Naive B cell (primary cell): ENCODE results near the gene NR2C2AP. TPM values are rescaled to one million over a fixed set of nuclear protein-coding genes. Genes with fewer than 3 reads are reported as not detected.
A peak's percentile ranks its signal among the peaks of the same experiment; 100 is the strongest.

ENCODE experiments used
- ATAC-seq, 2 donors: fragments of 150-1000 bp; cut with Tn5 transposase; 2 replicates each; pipeline ENCODE4 v1.10.0; 2021; ENCODE audit warnings: low read depth in 2 of 2, mild to moderate bottlenecking in 2 of 2, moderate library complexity in 2 of 2
- DNase-seq: peaks from one replicate; pipeline ENCODE4 v3.0.0; 2022
- H3K27ac Mint-ChIP-seq, 6 donors: one replicate each; pipeline ENCODE4 v1.8.0; 2020 to 2022; ENCODE audit warnings: mild to moderate bottlenecking in 6 of 6, mixed read lengths in 6 of 6, moderate library complexity in 5 of 6, inconsistent platforms in 2 of 6
- H3K27me3 Mint-ChIP-seq, 3 donors: one replicate each; pipeline ENCODE4 v1.8.0; 2021 to 2022; ENCODE audit warnings: mixed read lengths in 3 of 3, mild to moderate bottlenecking in 1 of 3
- H3K36me3 Mint-ChIP-seq, 2 donors: one replicate each; pipeline ENCODE4 v1.8.0; 2020 to 2022; ENCODE audit warnings: mixed read lengths in 2 of 2, inconsistent platforms in 1 of 2, mild to moderate bottlenecking in 1 of 2
- H3K4me1 Mint-ChIP-seq, 3 donors: one replicate each; pipeline ENCODE4 v1.8.0; 2020 to 2022; ENCODE audit warnings: mixed read lengths in 3 of 3, inconsistent platforms in 1 of 3, mild to moderate bottlenecking in 1 of 3, moderate library complexity in 1 of 3
- H3K4me3 Mint-ChIP-seq, 8 donors: one replicate each; pipeline ENCODE4 v1.8.0; 2020 to 2022; ENCODE audit warnings: mild to moderate bottlenecking in 8 of 8, mixed read lengths in 8 of 8, moderate library complexity in 8 of 8, inconsistent platforms in 2 of 8
- H3K9me3 Mint-ChIP-seq, 7 donors: one replicate each; pipeline ENCODE4 v1.8.0; 2020 to 2022; ENCODE audit warnings: mixed read lengths in 7 of 7, mild to moderate bottlenecking in 5 of 7, inconsistent platforms in 2 of 7, moderate library complexity in 1 of 7
- polyA plus RNA-seq, 6 donors: library from polyadenylated mRNA; unstranded; fragments of 300-500 nt; fragmentation: Illumina TruSeq; gene quantifications; one replicate each; pipeline ENCODE4 v1.2.3, GENCODE V29; 2021; ENCODE audit warnings: low read depth in 6 of 6

Gene NR2C2AP
- 10 to 100 TPM; 25.6 to 38.4 (median 31.4) TPM for polyA plus RNA-seq

DNA sequence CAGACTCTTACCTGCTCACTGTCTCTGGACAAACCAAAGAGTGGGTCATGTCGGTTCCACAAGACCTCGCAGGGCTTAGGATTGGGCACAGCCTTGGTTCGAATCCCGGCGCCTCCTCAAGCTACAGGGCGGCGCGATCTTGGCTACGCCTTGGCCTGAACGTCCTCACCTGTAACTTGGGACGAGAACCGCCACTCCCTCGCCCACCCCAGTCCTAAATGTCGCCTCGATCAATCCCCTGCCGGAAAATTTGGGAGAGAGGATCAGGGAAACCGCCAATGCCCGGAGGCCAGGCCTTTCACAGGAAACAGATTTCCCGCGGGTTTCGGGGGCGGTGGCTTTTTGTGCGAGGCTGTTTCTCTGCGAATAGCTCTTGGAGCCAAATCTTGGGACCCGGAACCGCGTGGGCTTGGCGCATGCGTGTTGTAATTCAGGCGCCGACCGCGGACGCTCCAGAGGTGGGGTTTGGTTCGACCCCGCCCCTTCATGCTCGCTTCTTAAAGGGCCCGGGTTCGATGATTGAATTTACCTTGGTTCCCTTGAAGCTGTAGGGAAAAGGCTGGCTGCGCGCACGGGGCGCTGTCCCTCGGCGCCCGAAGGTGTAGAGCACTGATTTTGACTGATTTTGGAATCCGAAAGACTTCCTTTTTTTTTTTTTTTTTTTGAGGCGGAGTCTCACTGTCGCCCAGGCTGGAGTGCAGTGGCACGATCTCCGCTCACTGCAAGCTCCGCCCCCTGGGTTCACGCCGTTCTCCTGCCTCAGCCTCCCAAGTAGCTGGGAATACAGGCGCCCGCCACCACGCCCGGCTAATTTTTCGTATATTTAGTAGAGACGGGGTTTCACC, at the start of gene NR2C2AP:
TSS of gene NR2C2AP (minus strand) at position 403 of the 845 bp plus-strand sequence. CDS start at position 49, 354 bp downstream.
- Mint-ChIP-seq H3K9me3 (peaks cover 0 to 11% (median 1%) of the 10 kb centered on the region in 7 donors), H3K36me3 (peaks cover 0 to 5% of the 10 kb centered on the region in 2 donors), H3K4me1 (peaks cover 22 to 44% (median 33%) of the 10 kb centered on the region in 3 donors), H3K4me3 (peak within 1 kb of the TSS; percentile 92 to 98 (median 96)), H3K27me3 (peaks cover 0 to 24% (median 0%) of the 10 kb centered on the region in 3 donors), H3K27ac (peak within 1 kb of the TSS; percentile 70 to 94 (median 92))
- ATAC-seq (peak; percentile 89 to 90), DNase-seq (peak; percentile 83)

GRCh38 chr19:19250196-19250801, 47.1 kb upstream of the NR2C2AP start:
- Mint-ChIP-seq H3K9me3 (peaks cover 0 to 1% (median 0%) of the 10 kb centered on the region in 7 donors), H3K36me3 (peaks cover 0 to 8% of the 10 kb centered on the region in 2 donors), H3K27ac (no peak overlapping the region), H3K4me3 (no peak overlapping the region), H3K4me1 (no peaks in the 10 kb centered on the region), H3K27me3 (peaks cover 22 to 70% (median 51%) of the 10 kb centered on the region in 3 donors)
- ATAC-seq (no peak), DNase-seq (no peak)

- Mint-ChIP-seq H3K4me1 (no peaks in the 10 kb centered on the region), H3K4me3 (no peak overlapping the region), H3K27ac (no peak overlapping the region), H3K36me3 (peaks cover 0 to 8% of the 10 kb centered on the region in 2 donors), H3K9me3 (peaks cover 5 to 16% (median 8%) of the 10 kb centered on the region in 7 donors), H3K27me3 (peaks cover 7 to 43% (median 26%) of the 10 kb centered on the region in 3 donors)
- ATAC-seq = no peak
- no peak for DNase-seq
These were observed 37.3 kb upstream of the NR2C2AP start for GRCh38 chr19:19240476-19240875.

DNA sequence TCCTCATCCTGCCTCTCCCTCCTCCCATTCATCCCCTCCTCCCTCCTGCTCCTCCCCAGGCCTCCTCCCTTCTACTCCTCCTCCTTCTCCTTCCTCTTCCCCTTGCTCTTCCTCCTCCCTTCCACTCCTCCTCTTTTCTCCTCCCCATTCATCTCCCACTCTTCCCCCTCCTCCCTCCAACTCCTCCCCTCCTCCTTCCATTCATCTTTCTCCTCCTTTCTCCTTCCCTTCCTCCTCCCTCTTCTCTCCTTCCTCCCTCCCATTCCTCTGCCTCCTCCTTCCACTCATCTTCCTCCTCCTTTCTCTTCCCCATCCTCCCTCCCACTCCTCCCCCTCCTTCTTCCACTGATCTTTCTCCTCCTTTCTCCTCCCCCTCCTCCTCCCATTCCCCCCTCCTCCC, 36.5 kb upstream of the NR2C2AP start:
- Mint-ChIP-seq H3K27me3 (peaks cover 7 to 41% (median 26%) of the 10 kb centered on the region in 3 donors), H3K4me3 (no peak overlapping the region), H3K36me3 (peaks cover 0 to 8% of the 10 kb centered on the region in 2 donors), H3K27ac (no peak overlapping the region), H3K9me3 (peaks cover 5 to 21% (median 10%) of the 10 kb centered on the region in 7 donors), H3K4me1 (no peaks in the 10 kb centered on the region)
- ATAC-seq = no peak
- DNase-seq = no peak

- Mint-ChIP-seq H3K4me3 (no peak overlapping the region), H3K36me3 (peaks cover 0 to 8% of the 10 kb centered on the region in 2 donors), H3K9me3 (peaks cover 5 to 28% (median 22%) of the 10 kb centered on the region in 7 donors), H3K4me1 (no peaks in the 10 kb centered on the region), H3K27me3 (peaks cover 7 to 41% (median 26%) of the 10 kb centered on the region in 3 donors), H3K27ac (no peak overlapping the region)
- ATAC-seq (no peak), DNase-seq (no peak)
These were observed 35.1 kb upstream of the NR2C2AP start for GRCh38 chr19:19238126-19238894.

DNA sequence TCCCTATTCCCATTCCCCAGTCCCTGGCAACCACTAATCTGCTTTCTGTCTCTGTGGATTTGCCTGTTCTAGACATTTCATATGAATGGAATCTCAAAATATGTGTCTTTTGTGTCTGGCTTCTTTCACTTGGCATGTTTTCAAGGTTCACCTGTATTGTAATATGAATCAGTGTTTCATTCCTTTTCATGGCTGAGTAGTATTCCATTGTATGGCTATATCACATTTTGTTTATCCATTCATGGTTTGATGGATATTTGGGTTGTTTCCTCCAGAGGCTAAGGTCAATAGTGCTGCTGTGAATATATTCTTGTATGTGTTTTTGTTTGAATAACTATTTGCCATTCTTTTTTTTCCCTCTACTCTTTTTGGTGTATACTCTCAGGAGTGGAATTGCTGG, 33.0 kb upstream of the NR2C2AP start:
- peak overlapping the region in 1 of 8 donors; percentile 33 for H3K4me3 Mint-ChIP-seq
- no peaks in the 10 kb centered on the region for H3K4me1 Mint-ChIP-seq
- peaks cover 7 to 40% (median 34%) of the 10 kb centered on the region in 3 donors for H3K27me3 Mint-ChIP-seq
- no peak for DNase-seq
- H3K27ac Mint-ChIP-seq = no peak overlapping the region
- H3K9me3 Mint-ChIP-seq = peaks cover 5 to 36% (median 24%) of the 10 kb centered on the region in 7 donors
- ATAC-seq = no peak
- H3K36me3 Mint-ChIP-seq = peaks cover 0 to 8% of the 10 kb centered on the region in 2 donors

DNA sequence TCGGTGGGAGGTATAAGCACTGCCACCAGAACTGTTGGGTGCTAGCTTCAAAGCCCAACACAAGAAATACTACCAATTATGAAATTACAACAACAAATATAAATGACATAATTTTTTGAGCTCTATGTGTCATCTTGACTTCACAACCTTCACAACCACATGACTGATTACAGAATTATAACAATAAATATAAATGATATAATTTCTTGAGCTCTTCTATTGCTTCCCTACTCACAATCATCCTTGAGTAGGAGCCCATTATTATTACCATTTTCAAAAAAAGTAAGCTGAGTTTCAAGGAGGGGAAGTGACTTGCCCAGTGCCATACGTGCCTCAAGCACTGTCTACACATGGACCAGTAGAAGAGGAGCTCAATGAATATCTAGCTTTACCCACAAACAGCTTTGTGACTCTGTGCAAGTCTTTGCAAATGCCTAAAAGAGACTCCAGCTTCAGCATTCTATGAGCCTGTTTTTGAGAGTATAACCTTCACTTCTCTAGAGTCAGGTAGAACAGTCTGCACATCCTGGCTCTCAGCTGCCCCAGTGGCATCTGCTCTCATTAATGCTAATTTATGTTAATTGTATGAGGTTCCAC, 31.1 kb upstream of the NR2C2AP start:
- peaks cover 5 to 36% (median 24%) of the 10 kb centered on the region in 7 donors for H3K9me3 Mint-ChIP-seq
- ATAC-seq = no peak

GRCh38 chr19:19232261-19232721, 29.1 kb upstream of the NR2C2AP start:
- no peak for DNase-seq
- peaks cover 5 to 22% (median 21%) of the 10 kb centered on the region in 3 donors for H3K27me3 Mint-ChIP-seq
- no peaks in the 10 kb centered on the region for H3K36me3 Mint-ChIP-seq
- no peak overlapping the region for H3K4me3 Mint-ChIP-seq
- peaks cover 5 to 31% (median 20%) of the 10 kb centered on the region in 7 donors for H3K9me3 Mint-ChIP-seq
- no peaks in the 10 kb centered on the region for H3K4me1 Mint-ChIP-seq
- H3K27ac Mint-ChIP-seq = no peak overlapping the region
- ATAC-seq = no peak

More for the DNA sequence above, 31.1 kb upstream of the NR2C2AP start:
- DNase-seq = no peak
- H3K27ac Mint-ChIP-seq = no peak overlapping the region
- H3K4me1 Mint-ChIP-seq = no peaks in the 10 kb centered on the region
- H3K4me3 Mint-ChIP-seq = no peak overlapping the region
- no peaks in the 10 kb centered on the region for H3K36me3 Mint-ChIP-seq
- H3K27me3 Mint-ChIP-seq = peaks cover 7 to 26% (median 21%) of the 10 kb centered on the region in 3 donors

DNA sequence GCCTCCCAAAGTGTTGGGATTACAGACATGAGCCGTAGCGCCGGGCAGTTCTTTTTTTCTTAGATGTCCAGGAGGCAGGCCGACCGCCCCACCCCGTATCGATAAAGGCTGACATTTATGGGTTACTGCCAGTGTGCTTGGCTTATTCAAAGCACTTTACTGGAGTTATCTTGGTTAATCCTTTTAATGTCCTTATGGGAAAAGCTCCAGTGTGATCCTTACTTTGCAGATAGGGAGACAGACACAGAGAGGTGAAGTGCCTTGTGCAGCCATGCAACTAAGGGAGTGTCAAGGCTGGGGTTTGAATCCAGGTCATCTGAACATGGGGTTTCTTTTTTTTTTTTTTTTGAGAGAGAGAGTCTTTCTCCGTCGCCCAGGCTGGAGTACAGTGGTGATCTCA, 27.8 kb upstream of the NR2C2AP start:
- Mint-ChIP-seq H3K9me3 (peaks cover 1 to 27% (median 17%) of the 10 kb centered on the region in 7 donors), H3K4me1 (no peaks in the 10 kb centered on the region), H3K36me3 (no peaks in the 10 kb centered on the region), H3K27ac (no peak overlapping the region), H3K4me3 (no peak overlapping the region), H3K27me3 (peaks cover 5 to 35% (median 32%) of the 10 kb centered on the region in 3 donors)
- no peak for DNase-seq
- no peak for ATAC-seq

DNA sequence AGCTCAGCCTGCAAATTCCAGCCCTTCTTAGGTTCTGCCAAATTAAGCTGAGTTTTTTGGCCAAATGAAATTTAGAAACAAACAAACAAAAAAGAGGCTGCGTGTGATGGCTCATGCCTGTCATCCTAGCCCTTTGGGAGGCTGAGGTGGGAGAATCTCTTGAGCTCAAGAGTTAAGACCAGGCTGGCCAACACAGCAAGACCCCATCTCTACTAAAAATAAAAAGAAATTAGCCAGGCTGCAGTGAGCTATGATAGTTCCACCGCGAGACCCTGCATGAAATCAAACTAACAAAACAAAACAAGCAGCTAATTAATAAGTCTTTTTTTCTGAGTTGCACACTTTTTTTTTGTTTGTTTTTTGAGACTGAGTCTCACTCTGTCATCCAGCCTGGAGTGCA, 26.5 kb upstream of the NR2C2AP start:
- Mint-ChIP-seq H3K27ac (no peak overlapping the region), H3K4me1 (peaks cover 4 to 9% (median 6%) of the 10 kb centered on the region in 3 donors)

GRCh38 chr19:19227217-19227616, 24.0 kb upstream of the NR2C2AP start:
- no peaks in the 10 kb centered on the region for H3K36me3 Mint-ChIP-seq
- peaks cover 0 to 4% (median 0%) of the 10 kb centered on the region in 7 donors for H3K9me3 Mint-ChIP-seq
- ATAC-seq (no peak), DNase-seq (no peak)
- peaks cover 13 to 56% (median 42%) of the 10 kb centered on the region in 3 donors for H3K27me3 Mint-ChIP-seq
- H3K27ac Mint-ChIP-seq = no peak overlapping the region
- H3K4me1 Mint-ChIP-seq = peaks cover 6 to 15% (median 7%) of the 10 kb centered on the region in 3 donors
- no peak overlapping the region for H3K4me3 Mint-ChIP-seq

More for the DNA sequence above, 26.5 kb upstream of the NR2C2AP start:
- H3K36me3 Mint-ChIP-seq = no peaks in the 10 kb centered on the region
- H3K27me3 Mint-ChIP-seq = peaks cover 9 to 45% (median 36%) of the 10 kb centered on the region in 3 donors
- H3K4me3 Mint-ChIP-seq = no peak overlapping the region
- H3K9me3 Mint-ChIP-seq = peaks cover 0 to 16% (median 9%) of the 10 kb centered on the region in 7 donors
- ATAC-seq = no peak
- no peak for DNase-seq

DNA sequence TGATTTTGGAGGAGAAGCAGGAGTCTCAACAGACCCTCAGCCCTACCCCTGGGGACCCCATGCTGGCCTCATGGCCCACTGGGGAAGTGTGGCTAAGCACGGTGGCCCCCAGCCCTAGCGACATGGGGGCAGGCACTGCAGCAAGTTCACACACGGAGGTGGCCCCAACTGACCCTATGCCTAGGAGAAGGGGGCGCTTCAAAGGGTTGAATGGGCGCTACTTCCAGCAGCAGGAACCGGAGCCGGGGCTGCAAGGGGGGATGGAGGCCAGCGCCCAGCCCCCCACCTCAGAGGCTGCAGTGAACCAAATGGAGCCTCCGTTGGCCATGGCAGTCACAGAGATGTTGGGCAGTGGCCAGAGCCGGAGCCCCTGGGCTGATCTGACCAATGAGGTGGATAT, 23.4 kb upstream of the NR2C2AP start:
- Mint-ChIP-seq H3K27me3 (peaks cover 13 to 51% (median 36%) of the 10 kb centered on the region in 3 donors), H3K36me3 (no peaks in the 10 kb centered on the region), H3K4me1 (peaks cover 6 to 15% (median 7%) of the 10 kb centered on the region in 3 donors), H3K9me3 (peaks cover 0 to under 1% (median 0%) of the 10 kb centered on the region in 7 donors), H3K27ac (no peak overlapping the region), H3K4me3 (no peak overlapping the region)
- DNase-seq (no peak), ATAC-seq (no peak)
